ENCODE measurements around the gene SEC22B.
"Not testable (repeated sequence)": the region's sequence is repeated elsewhere in the genome, so short reads cannot be mapped to it uniquely, and the experiment has no call there.

GRCh38 chr1:120182176-120182707, 5.9 kb upstream of the SEC22B start:
- TF ChIP-seq, protein P1, sequence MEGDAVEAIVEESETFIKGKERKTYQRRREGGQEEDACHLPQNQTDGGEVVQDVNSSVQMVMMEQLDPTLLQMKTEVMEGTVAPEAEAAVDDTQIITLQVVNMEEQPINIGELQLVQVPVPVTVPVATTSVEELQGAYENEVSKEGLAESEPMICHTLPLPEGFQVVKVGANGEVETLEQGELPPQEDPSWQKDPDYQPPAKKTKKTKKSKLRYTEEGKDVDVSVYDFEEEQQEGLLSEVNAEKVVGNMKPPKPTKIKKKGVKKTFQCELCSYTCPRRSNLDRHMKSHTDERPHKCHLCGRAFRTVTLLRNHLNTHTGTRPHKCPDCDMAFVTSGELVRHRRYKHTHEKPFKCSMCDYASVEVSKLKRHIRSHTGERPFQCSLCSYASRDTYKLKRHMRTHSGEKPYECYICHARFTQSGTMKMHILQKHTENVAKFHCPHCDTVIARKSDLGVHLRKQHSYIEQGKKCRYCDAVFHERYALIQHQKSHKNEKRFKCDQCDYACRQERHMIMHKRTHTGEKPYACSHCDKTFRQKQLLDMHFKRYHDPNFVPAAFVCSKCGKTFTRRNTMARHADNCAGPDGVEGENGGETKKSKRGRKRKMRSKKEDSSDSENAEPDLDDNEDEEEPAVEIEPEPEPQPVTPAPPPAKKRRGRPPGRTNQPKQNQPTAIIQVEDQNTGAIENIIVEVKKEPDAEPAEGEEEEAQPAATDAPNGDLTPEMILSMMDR (conservative IDR thresholded peaks at IDR 0.05), result not testable (repeated sequence)
- TF ChIP-seq ZFX (IDR thresholded peaks at IDR 0.05), result not testable (repeated sequence)

Measured in C4-2B (cell line).